Mammary epithelial cell (primary cell): Measurements from ENCODE around the gene SEMA4C.

Experiments used
- EZH2 ChIP-seq: IDR thresholded peaks from 2 replicates; pipeline ENCODE4 v1.6.1; 2012; ENCODE audit warnings: low read length, inconsistent platforms, borderline replicate concordance
- TF ChIP-seq, protein P1 (sequence below), 2 donors: IDR thresholded peaks in 1 of 2; conservative IDR thresholded peaks in 1 of 2; 2 replicates each; pipeline ENCODE4 v1.5.1; 2011 to 2012; ENCODE audit warnings: inconsistent platforms in 2 of 2, low read length in 2 of 2, mild to moderate bottlenecking in 2 of 2, control low read depth in 1 of 2, low read depth in 1 of 2; ENCODE audit not compliant: insufficient read depth in 1 of 2; ENCODE audit errors: extremely low read depth in 1 of 2

- no peak for TF ChIP-seq EZH2
- TF ChIP-seq, protein P1, sequence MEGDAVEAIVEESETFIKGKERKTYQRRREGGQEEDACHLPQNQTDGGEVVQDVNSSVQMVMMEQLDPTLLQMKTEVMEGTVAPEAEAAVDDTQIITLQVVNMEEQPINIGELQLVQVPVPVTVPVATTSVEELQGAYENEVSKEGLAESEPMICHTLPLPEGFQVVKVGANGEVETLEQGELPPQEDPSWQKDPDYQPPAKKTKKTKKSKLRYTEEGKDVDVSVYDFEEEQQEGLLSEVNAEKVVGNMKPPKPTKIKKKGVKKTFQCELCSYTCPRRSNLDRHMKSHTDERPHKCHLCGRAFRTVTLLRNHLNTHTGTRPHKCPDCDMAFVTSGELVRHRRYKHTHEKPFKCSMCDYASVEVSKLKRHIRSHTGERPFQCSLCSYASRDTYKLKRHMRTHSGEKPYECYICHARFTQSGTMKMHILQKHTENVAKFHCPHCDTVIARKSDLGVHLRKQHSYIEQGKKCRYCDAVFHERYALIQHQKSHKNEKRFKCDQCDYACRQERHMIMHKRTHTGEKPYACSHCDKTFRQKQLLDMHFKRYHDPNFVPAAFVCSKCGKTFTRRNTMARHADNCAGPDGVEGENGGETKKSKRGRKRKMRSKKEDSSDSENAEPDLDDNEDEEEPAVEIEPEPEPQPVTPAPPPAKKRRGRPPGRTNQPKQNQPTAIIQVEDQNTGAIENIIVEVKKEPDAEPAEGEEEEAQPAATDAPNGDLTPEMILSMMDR (conservative IDR thresholded peaks at IDR 0.05 in 1 of 2, IDR thresholded peaks at IDR 0.05 in 1 of 2; ENCODE audit: extremely low read depth in 1 of 2, insufficient read depth in 1 of 2, low read depth in 1 of 2, low read length in 2 of 2): no peak
Observed at GRCh38 chr2:96885432-96886347, 15.8 kb upstream of the SEMA4C start.
